ENCODE measurements around the gene PKD1L1. TPM values are rescaled to one million over a fixed set of nuclear protein-coding genes. Genes with fewer than 3 reads are reported as not detected.

Gene PKD1L1
- total RNA-seq, 4 donors from 2014 or later = 0.18 to 0.83 (median 0.44) TPM

- H3K27me3 ChIP-seq = no peaks in the 10 kb centered on the region
- no peak overlapping the region for H3K4me3 ChIP-seq
- H3K4me1 ChIP-seq = peaks cover 0 to 14% (median 2%) of the 10 kb centered on the region in 4 donors
- H3K27ac ChIP-seq = peak overlapping the region in 3 of 4 donors; percentile 40 to 70 (median 65)
- no peaks in the 10 kb centered on the region for H3K9me3 ChIP-seq
- TF ChIP-seq POLR2A (IDR thresholded peaks at IDR 0.05) (no peak), CTCF (IDR thresholded peaks at IDR 0.05) (no peak)
- DNase-seq = no peak
- H3K36me3 ChIP-seq = no peaks in the 10 kb centered on the region
Measured at GRCh38 chr7:47939425-47940036, 8.7 kb downstream of the PKD1L1 start.

GRCh38 chr7:47938574-47939165, 9.6 kb downstream of the PKD1L1 start:
- TF ChIP-seq POLR2A (IDR thresholded peaks at IDR 0.05) (no peak), CTCF (IDR thresholded peaks at IDR 0.05) (no peak)
- no peak for DNase-seq
- peaks cover 0 to 14% (median 2%) of the 10 kb centered on the region in 4 donors for H3K4me1 ChIP-seq
- H3K27me3 ChIP-seq = no peaks in the 10 kb centered on the region
- peak overlapping the region in 1 of 4 donors; percentile 67 for H3K27ac ChIP-seq
- no peak overlapping the region for H3K4me3 ChIP-seq
- H3K9me3 ChIP-seq = no peaks in the 10 kb centered on the region
- H3K36me3 ChIP-seq = no peaks in the 10 kb centered on the region

GRCh38 chr7:47937711-47938573, 10.3 kb downstream of the PKD1L1 start:
- H3K27ac ChIP-seq = peak overlapping the region in 1 of 4 donors; percentile 67
- no peak for TF ChIP-seq CTCF (IDR thresholded peaks at IDR 0.05)
- TF ChIP-seq POLR2A (IDR thresholded peaks at IDR 0.05) = no peak
- no peaks in the 10 kb centered on the region for H3K9me3 ChIP-seq
- peaks cover 0 to 14% (median 2%) of the 10 kb centered on the region in 4 donors for H3K4me1 ChIP-seq
- H3K4me3 ChIP-seq = no peak overlapping the region
- no peaks in the 10 kb centered on the region for H3K27me3 ChIP-seq
- peak in 2 of 3 donors; percentile 76 to 82 for DNase-seq
- H3K36me3 ChIP-seq = no peaks in the 10 kb centered on the region

GRCh38 chr7:47937065-47937687, 11.1 kb downstream of the PKD1L1 start:
- no peak overlapping the region for H3K4me3 ChIP-seq
- DNase-seq = peak in 2 of 3 donors; percentile 84 to 85
- H3K9me3 ChIP-seq = no peaks in the 10 kb centered on the region
- no peaks in the 10 kb centered on the region for H3K36me3 ChIP-seq
- H3K27ac ChIP-seq = peak overlapping the region in 1 of 4 donors; percentile 67
- no peaks in the 10 kb centered on the region for H3K27me3 ChIP-seq
- peaks cover 0 to 14% (median 2%) of the 10 kb centered on the region in 4 donors for H3K4me1 ChIP-seq
- no peak for TF ChIP-seq CTCF (IDR thresholded peaks at IDR 0.05)
- TF ChIP-seq POLR2A (IDR thresholded peaks at IDR 0.05) = no peak

- Histone ChIP-seq H3K4me3 (no peak overlapping the region), H3K27ac (no peak overlapping the region), H3K36me3 (no peaks in the 10 kb centered on the region), H3K27me3 (no peaks in the 10 kb centered on the region), H3K9me3 (no peaks in the 10 kb centered on the region), H3K4me1 (peaks cover 0 to 14% (median 2%) of the 10 kb centered on the region in 4 donors)
- TF ChIP-seq POLR2A (IDR thresholded peaks at IDR 0.05) = no peak
- TF ChIP-seq CTCF (IDR thresholded peaks at IDR 0.05) = no peak
- DNase-seq = no peak
Measured at GRCh38 chr7:47936323-47936722, 11.9 kb downstream of the PKD1L1 start.
